ENCODE data around the gene ZDHHC13.

ZDHHC13 gene

GRCh38 chr11:19173004-19173689, 56.2 kb downstream of the ZDHHC13 start:
- no peak for DNase-seq

DNA sequence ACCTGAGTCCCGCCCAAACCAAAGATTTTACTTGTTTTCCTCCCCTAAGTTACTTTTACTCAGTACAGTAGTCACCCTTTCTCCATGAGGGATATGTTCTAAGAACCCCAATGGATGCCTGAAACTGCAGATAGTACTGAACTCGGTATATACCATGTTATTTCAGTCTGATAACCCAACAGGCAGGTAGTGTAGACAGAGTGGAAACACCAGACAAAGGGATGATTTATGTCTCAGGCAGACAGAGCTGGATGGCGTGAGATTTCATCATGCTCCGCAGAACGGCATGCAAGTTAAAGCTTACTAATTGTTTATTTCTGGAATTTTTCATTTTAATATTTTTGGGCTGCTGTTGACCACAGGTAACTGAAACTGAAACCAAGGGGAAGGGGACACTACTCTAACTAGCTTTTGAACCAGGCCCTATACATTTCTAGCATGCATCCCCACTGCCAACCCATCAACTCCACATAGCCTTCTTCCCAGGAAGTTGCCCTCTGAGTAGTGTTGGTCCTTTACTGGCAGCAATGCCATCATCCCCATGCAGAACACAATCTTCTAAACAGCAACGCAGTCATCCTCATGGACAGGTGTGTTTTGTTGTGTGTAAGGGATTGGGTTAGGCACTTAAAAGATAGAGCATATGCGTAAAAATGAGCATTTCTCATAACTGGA, 57.1 kb downstream of the ZDHHC13 start:
- DNase-seq = no peak

- DNase-seq = no peak
These were observed 59.7 kb downstream of the ZDHHC13 start for GRCh38 chr11:19176629-19177186.

GRCh38 chr11:19181531-19182261, 64.7 kb downstream of the ZDHHC13 start:
- no peak for DNase-seq

- no peak for DNase-seq
These were observed 66.7 kb downstream of the ZDHHC13 start for GRCh38 chr11:19183646-19184045.

- DNase-seq = no peak
These were observed 68.1 kb downstream of the ZDHHC13 start for GRCh38 chr11:19185036-19185435.

DNA sequence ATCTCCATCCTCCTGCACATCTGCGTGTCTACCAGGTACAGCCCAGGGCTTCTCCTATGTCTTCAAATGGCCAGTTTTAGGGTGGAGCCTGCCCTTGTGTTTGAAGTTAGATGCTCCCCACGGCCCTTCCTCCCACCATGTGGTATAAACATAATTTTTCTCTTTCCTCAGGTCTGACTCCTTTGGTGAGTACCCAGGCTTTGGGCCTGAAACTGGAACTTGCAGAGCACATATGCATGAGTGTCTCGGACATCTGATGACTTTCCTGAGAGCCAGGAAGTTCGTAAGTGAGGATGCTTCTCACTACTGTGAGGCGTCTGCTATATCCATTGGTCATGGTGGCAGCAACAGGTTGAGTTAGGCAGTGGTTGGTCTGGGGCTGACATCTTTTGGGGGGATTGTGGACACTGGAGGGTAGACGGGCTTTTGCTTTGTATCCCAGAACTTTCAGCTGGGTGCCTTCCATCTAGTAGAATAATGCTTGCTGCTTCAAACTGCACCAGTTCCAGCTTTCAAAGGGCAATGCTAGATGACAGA, 68.6 kb downstream of the ZDHHC13 start:
- no peak for DNase-seq

DNA sequence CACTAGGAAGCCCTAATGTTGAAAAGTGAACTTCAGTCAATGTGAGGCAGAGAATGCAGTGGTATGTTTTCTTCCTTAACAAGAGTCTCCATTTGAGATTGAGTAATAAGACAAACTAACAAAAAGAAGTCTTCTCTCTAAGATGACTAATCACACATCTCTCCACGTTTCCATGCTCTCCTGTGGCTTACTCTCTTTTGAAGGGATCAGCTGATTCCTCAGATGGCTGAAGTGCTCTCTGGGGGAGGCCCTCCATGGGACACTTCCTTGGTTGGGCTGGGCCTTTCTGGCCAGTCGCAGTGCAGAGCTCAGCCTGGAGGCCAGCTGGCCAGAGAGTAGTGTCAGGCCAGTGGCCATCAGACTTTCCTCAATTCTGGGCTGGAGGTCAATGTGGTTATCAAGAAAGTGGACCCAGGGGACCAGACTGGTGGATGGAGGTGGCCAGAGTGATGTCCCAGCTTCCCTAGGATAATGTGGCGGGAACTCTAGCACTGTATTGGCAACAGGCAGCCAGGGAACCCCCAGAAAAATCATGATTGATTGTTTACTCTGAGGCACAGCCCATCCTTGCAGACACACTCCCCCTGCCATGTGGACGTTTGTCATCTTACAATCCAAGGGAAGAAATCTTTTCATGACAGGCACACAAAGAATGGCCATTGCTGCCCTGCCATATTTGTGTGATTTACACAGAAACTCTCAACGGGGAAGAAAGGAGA, 70.3 kb downstream of the ZDHHC13 start:
- no peak for DNase-seq

- DNase-seq = no peak
These were observed 70.9 kb downstream of the ZDHHC13 start for GRCh38 chr11:19187833-19188258.

GRCh38 chr11:19191530-19192169, 74.7 kb downstream of the ZDHHC13 start:
- DNase-seq = no peak

GRCh38 chr11:19193916-19194315, 76.9 kb downstream of the ZDHHC13 start:
- DNase-seq = no peak

DNA sequence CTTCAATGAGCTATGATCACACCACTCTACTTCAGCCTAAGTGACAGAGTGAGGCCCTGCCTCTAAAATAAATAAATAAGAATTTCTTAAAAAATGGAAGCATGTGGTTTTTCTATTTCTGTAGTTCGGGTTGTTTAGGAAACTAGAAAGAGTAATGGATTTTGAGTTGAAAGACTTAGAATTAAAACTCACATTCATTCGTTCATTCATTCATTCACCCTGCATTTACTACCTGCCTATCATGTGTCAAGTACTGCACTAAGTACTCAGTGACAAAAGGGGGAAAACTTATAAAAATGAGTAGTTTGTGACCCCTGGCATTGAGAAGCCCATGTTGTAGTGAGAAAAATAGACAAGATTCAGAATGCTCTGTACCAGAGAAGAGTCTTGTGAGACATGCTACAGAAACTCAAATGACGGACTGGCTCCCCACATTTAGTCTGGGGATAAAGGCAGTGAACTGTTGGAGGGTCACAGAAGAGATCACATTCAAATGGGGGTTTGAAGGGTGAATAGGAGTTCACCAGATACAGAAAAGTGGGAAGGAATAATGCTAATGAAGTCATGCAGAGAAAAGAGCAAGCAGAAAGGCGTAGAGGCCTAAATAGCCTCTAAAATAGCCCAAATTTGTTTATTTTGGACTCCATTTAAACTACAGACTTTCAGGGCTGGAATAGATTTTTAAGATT, 77.8 kb downstream of the ZDHHC13 start:
- DNase-seq = no peak

DNA sequence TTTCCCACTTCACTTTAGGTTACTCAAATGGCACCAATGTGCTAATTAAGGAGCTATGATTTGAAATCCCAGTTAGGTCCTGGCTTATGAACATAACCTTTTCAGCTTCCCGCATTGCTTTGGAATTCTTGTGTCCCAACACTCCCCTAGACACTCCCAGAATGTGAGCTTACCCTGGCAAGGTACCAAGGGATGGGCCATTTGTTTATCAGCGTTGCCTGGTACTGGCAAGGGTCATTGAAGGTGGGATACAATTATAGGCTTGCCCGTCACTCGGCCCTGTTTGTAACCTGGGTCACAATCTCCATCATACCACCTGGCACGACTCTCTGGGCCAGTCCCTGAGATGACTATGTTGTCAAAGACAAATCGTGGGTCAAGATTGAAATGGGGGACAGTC, 79.5 kb downstream of the ZDHHC13 start:
- DNase-seq = no peak

- no peak for DNase-seq
These were observed 82.1 kb downstream of the ZDHHC13 start for GRCh38 chr11:19199048-19199447.

DNA sequence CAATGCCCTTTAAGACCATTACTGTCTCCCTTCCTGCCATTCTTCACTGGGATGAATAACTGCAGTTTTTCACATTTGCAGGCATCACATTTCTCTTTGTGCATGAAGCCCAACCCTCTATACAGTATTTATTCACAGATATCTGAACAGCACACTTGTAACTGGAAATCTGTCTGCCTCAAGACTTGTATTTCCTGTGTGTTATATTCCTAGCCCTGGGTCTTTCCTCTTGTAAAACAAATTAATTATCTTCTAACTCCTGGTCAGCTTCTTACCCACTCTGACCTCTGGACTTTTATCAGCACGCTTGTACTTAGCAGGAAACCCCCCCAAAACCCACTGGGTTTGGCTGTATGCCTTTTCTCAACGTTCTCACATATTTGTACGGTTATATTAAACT, 82.8 kb downstream of the ZDHHC13 start:
- DNase-seq = no peak

DNA sequence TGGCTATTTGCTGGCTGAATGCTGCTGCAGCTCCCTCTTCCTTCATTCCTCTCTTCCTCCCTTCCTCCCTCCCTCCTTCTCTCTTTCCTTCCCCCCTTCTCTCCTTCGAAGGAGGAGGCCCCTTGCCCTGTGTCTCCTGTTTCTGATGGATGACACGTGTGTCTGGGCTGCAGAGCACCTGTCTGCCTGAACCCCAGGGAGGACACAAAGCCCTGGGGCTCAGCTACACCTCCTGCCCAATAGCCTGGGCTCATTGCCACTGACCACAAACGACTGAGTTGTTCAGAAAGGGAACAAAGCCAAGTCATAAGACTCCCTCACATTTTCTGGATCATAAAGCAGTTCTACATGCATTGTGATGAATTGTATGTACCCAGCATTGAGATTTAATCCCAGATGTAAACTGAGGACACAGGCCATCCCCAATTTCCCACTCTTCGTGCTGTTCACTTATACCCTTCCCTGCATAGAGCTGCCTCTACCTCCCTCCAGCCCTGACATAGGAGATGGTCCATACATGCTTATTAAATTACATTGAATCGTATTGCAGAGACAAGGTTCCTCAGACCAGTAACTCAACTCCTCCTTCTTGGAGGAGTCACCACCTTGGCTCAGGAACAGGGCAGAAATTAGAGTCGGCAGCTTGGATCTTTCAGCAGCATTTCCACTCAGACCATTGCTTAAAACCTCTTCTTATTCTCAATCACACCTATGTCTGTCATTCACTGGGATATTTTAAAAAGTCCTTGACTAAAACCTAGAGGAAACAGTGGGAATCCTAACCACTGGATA, 83.6 kb downstream of the ZDHHC13 start:
- DNase-seq = no peak

GRCh38 chr11:19201737-19202605, 85.0 kb downstream of the ZDHHC13 start, which contains the start of gene CSRP3:
CSRP3 (minus strand) TSS chr11:19201983; CDS start chr11:19192448, 9,535 bp downstream.
- no peak for DNase-seq

DNA sequence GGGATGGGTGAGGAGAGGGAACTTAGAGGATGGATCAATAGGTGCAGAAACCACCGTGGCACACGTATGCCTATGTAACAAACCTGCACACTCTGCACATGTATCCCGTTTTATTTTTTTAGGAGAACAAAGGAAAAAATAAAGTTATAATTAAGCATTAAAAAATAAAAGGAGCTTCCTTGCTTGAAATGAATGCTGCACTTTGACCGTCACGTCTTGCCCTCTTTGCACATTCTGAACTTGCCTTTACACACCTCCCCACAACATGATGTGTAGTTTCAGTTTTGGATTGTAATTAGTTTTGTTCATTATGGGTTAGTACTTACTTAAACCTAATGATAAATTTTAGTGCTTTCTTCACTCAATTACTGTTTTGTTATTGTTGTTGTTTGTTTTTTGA, 87.9 kb downstream of the ZDHHC13 start:
- no peak for DNase-seq

GRCh38 chr11:19208181-19208580, 91.2 kb downstream of the ZDHHC13 start:
- no peak for DNase-seq

Data from activated CD4-positive, CD25-positive, alpha-beta regulatory T cell (primary cell).